Calu3 (cell line): Measurements from ENCODE around the gene DNAJB1. TPM values are rescaled to one million over a fixed set of nuclear protein-coding genes. Genes with fewer than 3 reads are reported as not detected.
"Not testable (repeated sequence)": the region's sequence is repeated elsewhere in the genome, so short reads cannot be mapped to it uniquely, and the experiment has no call there.

ENCODE experiments used
- BruUV-seq: library from RNA; stranded (reverse); fragments of 400-500 nt; replicated peaks from 2 replicates; lab custom pipeline; 2021; lab: Mats Ljungman, UMichigan
- CTCF ChIA-PET: fragments of 300-600 bp; sonication (Branson Sonifier 250); formaldehyde crosslinking; loops from one replicate; lab custom pipeline; 2022; ENCODE audit warnings: antibody characterized with exemption; lab: Charles Lee
- DNase-seq: peaks from one replicate; pipeline ENCODE4 v3.0.0; 2022
- H3K27ac Mint-ChIP-seq: one replicate; pipeline ENCODE4 v1.8.0; 2022; ENCODE audit warnings: mixed read lengths; ENCODE audit not compliant: unreplicated experiment
- H3K27me3 Mint-ChIP-seq: one replicate; pipeline ENCODE4 v1.8.0; 2022; ENCODE audit warnings: mixed read lengths; ENCODE audit not compliant: unreplicated experiment
- H3K36me3 Mint-ChIP-seq: one replicate; pipeline ENCODE4 v1.8.0; 2022; ENCODE audit warnings: mild to moderate bottlenecking, moderate library complexity, mixed read lengths; ENCODE audit not compliant: insufficient read depth, unreplicated experiment
- H3K4me1 Mint-ChIP-seq: one replicate; pipeline ENCODE4 v1.8.0; 2022; ENCODE audit warnings: mild to moderate bottlenecking, low read depth, mixed read lengths; ENCODE audit not compliant: unreplicated experiment
- H3K4me3 Mint-ChIP-seq: one replicate; pipeline ENCODE4 v1.8.0; 2022; ENCODE audit warnings: mild to moderate bottlenecking, low read depth, moderate library complexity, mixed read lengths; ENCODE audit not compliant: unreplicated experiment
- H3K9me3 Mint-ChIP-seq: one replicate; pipeline ENCODE4 v1.8.0; 2022; ENCODE audit warnings: low read depth, mixed read lengths; ENCODE audit not compliant: unreplicated experiment
- intact Hi-C: fragments of 100-400 bp; cut with micrococcal nuclease; formaldehyde crosslinking; loops from one replicate; pipeline ENCODE4 v1.10.0; 2022; ENCODE audit not compliant: unreplicated experiment
- total RNA-seq: library from RNA; stranded (reverse); gene quantifications from 2 replicates; pipeline ENCODE4 v1.2.3, GENCODE V29; 2022
- TF ChIP-seq, protein P1 (sequence below): fragments of 200-600 bp; IDR thresholded peaks from one replicate; pipeline ENCODE4 v1.8.0; 2022; ENCODE audit warnings: antibody characterized with exemption; ENCODE audit not compliant: unreplicated experiment

DNAJB1 gene
- total RNA-seq, 1 experiment from 2014 or later = 159 TPM

DNA sequence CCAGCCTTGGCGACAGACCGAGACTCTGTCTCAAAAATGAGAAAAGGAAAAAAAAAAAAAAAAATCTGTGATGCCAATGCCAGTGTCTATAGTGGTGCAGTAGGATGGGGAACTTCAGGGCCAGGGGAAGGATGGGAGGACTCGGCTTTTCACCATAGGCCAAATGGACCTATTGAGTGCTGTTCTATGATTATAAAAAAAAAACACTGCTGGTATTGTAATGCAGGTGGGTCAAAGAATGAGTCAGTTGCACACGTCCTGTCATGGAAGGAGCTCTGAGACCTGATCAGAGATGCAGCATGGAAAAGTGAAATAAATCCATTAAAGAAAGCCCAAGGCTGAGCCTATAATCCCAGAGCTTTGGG is 7.0 kb downstream of the DNAJB1 start:
- no peak for DNase-seq
- peaks cover 40% of the 10 kb centered on the region for H3K4me1 Mint-ChIP-seq
- TF ChIP-seq, protein P1, sequence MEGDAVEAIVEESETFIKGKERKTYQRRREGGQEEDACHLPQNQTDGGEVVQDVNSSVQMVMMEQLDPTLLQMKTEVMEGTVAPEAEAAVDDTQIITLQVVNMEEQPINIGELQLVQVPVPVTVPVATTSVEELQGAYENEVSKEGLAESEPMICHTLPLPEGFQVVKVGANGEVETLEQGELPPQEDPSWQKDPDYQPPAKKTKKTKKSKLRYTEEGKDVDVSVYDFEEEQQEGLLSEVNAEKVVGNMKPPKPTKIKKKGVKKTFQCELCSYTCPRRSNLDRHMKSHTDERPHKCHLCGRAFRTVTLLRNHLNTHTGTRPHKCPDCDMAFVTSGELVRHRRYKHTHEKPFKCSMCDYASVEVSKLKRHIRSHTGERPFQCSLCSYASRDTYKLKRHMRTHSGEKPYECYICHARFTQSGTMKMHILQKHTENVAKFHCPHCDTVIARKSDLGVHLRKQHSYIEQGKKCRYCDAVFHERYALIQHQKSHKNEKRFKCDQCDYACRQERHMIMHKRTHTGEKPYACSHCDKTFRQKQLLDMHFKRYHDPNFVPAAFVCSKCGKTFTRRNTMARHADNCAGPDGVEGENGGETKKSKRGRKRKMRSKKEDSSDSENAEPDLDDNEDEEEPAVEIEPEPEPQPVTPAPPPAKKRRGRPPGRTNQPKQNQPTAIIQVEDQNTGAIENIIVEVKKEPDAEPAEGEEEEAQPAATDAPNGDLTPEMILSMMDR = no peak
- H3K27me3 Mint-ChIP-seq = no peaks in the 10 kb centered on the region
- peak overlapping the region; percentile 94 for H3K27ac Mint-ChIP-seq
- no TSS peak for BruUV-seq
- H3K4me3 Mint-ChIP-seq = peak overlapping the region; percentile 46
- intact Hi-C loops = no loop called here
- no peaks in the 10 kb centered on the region for H3K9me3 Mint-ChIP-seq
- H3K36me3 Mint-ChIP-seq = peaks cover 80% of the 10 kb centered on the region
- CTCF ChIA-PET = no interaction called here

DNA sequence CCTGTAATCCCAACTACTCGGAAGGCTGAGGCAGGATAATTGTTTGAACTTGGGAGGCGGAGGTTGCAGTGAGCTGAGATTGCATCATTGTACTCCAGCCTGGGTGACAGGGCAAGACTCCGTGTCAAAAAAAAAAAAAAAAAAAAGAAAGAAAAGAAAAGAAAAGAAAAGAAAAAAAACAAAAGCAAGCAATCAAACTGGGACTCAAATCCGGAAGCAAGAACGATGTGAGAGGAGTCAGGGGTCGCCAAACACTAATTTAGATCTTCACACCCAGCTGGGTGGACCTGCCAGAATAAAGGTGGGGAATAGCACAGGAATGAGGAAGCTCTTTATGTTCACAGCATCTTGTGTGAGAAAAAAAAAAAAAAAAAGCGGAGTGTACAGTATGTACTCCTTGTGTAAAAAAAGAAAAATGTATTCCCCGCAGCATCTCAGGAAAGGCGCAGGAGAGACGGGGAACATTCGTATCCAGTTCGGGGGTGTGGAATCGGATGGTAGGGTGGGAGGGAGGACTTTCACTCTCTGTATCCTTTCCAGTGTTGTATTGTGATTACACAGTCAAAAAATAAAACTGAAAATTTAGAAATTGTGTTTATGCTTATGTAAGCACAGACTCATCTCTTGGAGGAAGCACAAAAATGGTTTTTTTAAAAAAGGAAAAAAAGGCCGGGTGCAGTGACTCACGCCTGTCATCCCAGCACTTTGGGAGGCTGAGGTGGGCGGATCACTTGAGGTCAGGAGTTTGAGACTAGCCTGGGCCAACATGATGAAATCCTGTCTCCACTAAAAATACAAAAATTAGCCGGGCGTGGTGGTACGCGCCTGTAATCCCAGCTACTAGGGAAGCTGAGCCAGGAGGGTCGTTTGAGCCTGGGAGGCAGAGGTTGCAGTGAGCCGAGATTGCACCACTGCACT is 7.6 kb downstream of the DNAJB1 start:
- BruUV-seq = no TSS peak
- DNase-seq = no peak

DNA sequence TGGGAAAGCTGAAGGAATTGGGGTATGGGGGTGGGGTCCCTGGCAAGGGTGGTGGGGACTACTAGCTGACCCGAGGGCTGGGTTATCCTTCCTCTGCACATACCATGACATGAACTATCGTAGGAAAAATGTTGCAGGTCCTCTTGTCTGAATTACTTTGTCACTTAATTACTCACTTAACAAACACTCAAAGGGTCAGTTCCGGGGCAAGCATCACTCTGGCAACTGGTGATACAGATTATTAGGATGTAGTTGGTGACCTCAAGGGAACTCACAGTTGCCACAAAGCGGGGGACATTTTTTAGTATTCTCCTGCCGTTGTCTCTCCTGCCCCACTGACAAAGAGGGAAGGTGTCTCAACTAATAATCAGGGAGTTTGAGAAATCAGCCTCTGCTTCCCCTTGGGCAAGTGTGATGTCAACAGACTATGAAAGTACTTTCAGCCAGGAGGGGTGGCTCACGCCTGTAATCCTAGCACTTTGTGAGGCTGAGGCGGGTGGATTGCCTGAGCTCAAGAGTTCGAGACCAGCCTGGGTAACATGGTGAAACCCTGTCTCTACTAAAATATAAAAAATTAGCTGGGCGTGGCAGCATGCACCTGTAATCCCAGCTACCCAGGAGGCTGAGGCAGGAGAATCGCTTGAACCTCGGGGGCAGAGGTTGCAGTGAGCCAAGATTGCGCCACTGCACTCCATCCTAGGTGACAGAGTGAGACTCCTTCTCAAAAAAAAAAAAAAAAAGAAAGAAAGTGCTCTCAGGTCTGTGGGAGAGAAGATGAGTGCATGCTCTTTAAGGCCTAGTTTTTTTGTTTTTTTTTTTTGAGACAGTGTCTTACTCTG is 10.3 kb downstream of the DNAJB1 start:
- TF ChIP-seq, protein P1 = no peak
- DNase-seq = peak; percentile 68
- Mint-ChIP-seq H3K4me1 (peaks cover 52% of the 10 kb centered on the region), H3K27ac (peak overlapping the region; percentile 96), H3K36me3 (peaks cover 61% of the 10 kb centered on the region), H3K4me3 (peak overlapping the region; percentile 53), H3K9me3 (no peaks in the 10 kb centered on the region), H3K27me3 (no peaks in the 10 kb centered on the region)
- BruUV-seq = no TSS peak
- CTCF ChIA-PET = interaction anchor here (0.7 kb wide), 3 partner anchors 44 to 828 kb away, joined by 4 to 5 read pairs (median 4); no protein-coding TSS in a partner anchor
- intact Hi-C loops = no loop called here

More for the DNA sequence above, 7.6 kb downstream of the DNAJB1 start:
- H3K27ac Mint-ChIP-seq = peak overlapping the region; percentile 94
- no peaks in the 10 kb centered on the region for H3K27me3 Mint-ChIP-seq
- H3K4me1 Mint-ChIP-seq = peaks cover 46% of the 10 kb centered on the region
- peak overlapping the region; percentile 46 for H3K4me3 Mint-ChIP-seq
- intact Hi-C loops = no loop called here
- CTCF ChIA-PET = interaction anchor here (0.6 to 1.0 kb wide), 5 partner anchors 8 to 429 kb away, joined by 3 to 5 read pairs (median 4); partner anchors contain the start of gene GIPC1
- H3K36me3 Mint-ChIP-seq = peaks cover 80% of the 10 kb centered on the region
- no peaks in the 10 kb centered on the region for H3K9me3 Mint-ChIP-seq
- TF ChIP-seq, protein P1 = no peak

DNA sequence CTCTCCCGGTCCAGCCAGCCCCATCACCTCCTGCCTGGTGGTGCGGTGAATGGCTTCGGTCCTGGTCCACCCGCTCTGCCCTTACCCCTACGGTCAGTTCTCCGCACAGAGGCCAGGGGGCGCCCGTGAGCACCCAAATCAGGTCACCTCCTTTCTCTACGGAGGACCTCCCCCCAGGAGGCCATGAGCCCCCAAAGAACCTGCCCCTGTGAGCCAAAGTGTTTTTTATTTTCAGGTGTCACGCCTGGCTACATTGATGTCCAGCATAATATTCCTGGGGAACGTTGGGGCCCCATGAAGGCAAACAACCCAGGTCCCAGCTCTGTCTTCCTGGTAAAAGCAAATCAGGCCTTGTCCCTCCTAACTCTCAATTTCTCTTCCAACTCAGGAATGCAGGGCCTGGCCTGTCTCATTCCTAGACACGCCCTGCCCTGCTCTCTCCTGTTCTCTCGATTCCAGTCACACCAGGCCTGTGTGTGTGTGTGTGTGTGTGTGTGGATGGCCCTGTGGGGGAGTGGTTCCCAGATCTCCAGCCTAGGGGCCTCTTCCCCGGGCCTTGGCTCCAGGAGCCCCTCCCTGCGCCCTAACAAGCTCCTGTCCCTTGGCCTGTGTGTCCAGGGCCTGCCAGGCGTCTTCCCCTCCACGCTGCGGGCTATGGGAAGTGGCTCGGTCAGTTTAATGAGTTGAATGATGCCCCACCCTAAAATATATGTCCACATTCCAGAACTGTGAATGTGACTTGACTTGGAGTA is 12.5 kb downstream of the DNAJB1 start:
- DNase-seq = peak; percentile 86
- TF ChIP-seq, protein P1 = peak; percentile 79
- Mint-ChIP-seq H3K36me3 (peaks cover 43% of the 10 kb centered on the region), H3K4me3 (peak overlapping the region; percentile 64), H3K9me3 (no peaks in the 10 kb centered on the region), H3K27me3 (no peaks in the 10 kb centered on the region), H3K27ac (peak overlapping the region; percentile 100), H3K4me1 (peaks cover 53% of the 10 kb centered on the region)
- no TSS peak for BruUV-seq
- CTCF ChIA-PET = interaction anchor here (0.6 to 2.0 kb wide), 7 partner anchors 9 to 244 kb away, joined by 3 to 12 read pairs (median 5); partner anchors contain the start of genes DNAJB1 and GIPC1
- intact Hi-C loops = no loop called here

DNA sequence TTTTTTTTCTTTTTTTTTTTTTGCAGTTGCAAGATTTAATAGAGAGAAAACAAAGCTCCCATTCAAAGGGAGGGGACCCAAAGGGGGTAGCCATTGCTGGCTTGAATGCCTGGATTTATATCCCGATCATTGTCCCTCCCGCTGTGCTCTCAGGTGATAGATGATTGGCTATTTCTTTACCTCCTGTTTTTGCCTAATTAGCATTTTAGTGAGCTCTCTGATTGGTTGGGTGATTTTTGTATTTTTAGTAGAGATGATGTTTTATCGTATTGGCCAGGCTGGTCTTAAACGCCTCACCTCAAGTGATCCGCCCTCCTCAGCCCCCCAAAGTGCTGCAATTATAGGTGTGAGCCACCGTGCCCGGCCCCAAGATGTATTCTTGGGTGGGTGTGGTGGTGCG is 13.6 kb downstream of the DNAJB1 start:
- peaks cover 42% of the 10 kb centered on the region for H3K4me1 Mint-ChIP-seq
- BruUV-seq = not testable (repeated sequence)

More for the DNA sequence above, 13.6 kb downstream of the DNAJB1 start:
- H3K4me3 Mint-ChIP-seq, H3K9me3 Mint-ChIP-seq, CTCF ChIA-PET, H3K27me3 Mint-ChIP-seq, intact Hi-C loops, DNase-seq, H3K27ac Mint-ChIP-seq: not testable (repeated sequence)
- H3K36me3 Mint-ChIP-seq = peaks cover 32% of the 10 kb centered on the region
